B cell (primary cell): ENCODE data around the gene RIMS3. TPM values are rescaled to one million over a fixed set of nuclear protein-coding genes. Genes with fewer than 3 reads are reported as not detected.

Experiments used
- ATAC-seq: fragments of 200-7000 bp; cut with Tn5 transposase; one replicate; pipeline ENCODE4 v1.10.0; 2021; ENCODE audit warnings: low read depth, mild to moderate bottlenecking, moderate number of reproducible peaks, moderate library complexity
- CTCF ChIA-PET: fragments of 350-600 bp; sonication (Branson Sonifier 250); formaldehyde crosslinking; loops from one replicate; lab custom pipeline; 2021; ENCODE audit warnings: antibody characterized with exemption, inconsistent platforms; lab: Charles Lee
- POLR2A ChIA-PET: fragments of 350-600 bp; sonication (Branson Sonifier 250); formaldehyde crosslinking; loops from one replicate; lab custom pipeline; 2021; ENCODE audit warnings: antibody characterized with exemption; lab: Charles Lee
- DNase-seq: peaks from one replicate; pipeline ENCODE4 v3.0.0; 2013
- H2AFZ ChIP-seq: 2 replicates; pipeline ENCODE4 v1.6.1; 2012; ENCODE audit warnings: mild to moderate bottlenecking, low read depth, low read length; ENCODE audit not compliant: insufficient read depth, poor library complexity, severe bottlenecking
- H3K27ac ChIP-seq, 2 donors: 1 replicate in 1 of 2; 2 replicates in 1 of 2; pipeline ENCODE4 v1.5.1; 2012 to 2013; ENCODE audit warnings: low read length in 2 of 2, mild to moderate bottlenecking in 2 of 2, moderate library complexity in 1 of 2
- H3K27me3 ChIP-seq, 4 experiments: fragments of 200-600 bp in 1 of 4; sonication (generic) in 1 of 4; replicated peaks in 1 of 4; 1 replicate in 2 of 4; 2 replicates in 2 of 4; pipeline versions ENCODE4 v1.6.1 to v1.7.0; 2013 to 2016; ENCODE audit warnings: low read length in 3 of 4, mild to moderate bottlenecking in 2 of 4, mixed read lengths in 1 of 4, moderate library complexity in 1 of 4; ENCODE audit not compliant: insufficient read depth in 4 of 4, control insufficient read depth in 3 of 4; ENCODE audit errors: control extremely low read depth in 1 of 4
- H3K36me3 ChIP-seq, 2 experiments: replicated peaks in 1 of 2; 1 replicate in 1 of 2; 2 replicates in 1 of 2; pipeline versions ENCODE4 v1.6.1 to v1.7.1; 2013; ENCODE audit warnings: low read length in 1 of 2; ENCODE audit not compliant: insufficient read depth in 2 of 2, control insufficient read depth in 1 of 2; ENCODE audit errors: control extremely low read depth in 1 of 2, extremely low read depth in 1 of 2
- H3K4me1 ChIP-seq, 2 donors: fragments of 200-600 bp in 1 of 2; sonication (generic) in 1 of 2; 1 replicate in 1 of 2; 2 replicates in 1 of 2; pipeline versions ENCODE4 v1.5.1 to v1.6.1; 2013 to 2017; ENCODE audit warnings: low read length in 2 of 2; ENCODE audit not compliant: control insufficient read depth in 2 of 2, insufficient read depth in 2 of 2
- H3K4me2 ChIP-seq: replicated peaks from 2 replicates; pipeline ENCODE3; 2012; ENCODE audit warnings: mild to moderate bottlenecking, low read depth, low read length; ENCODE audit not compliant: poor library complexity, severe bottlenecking
- H3K4me3 ChIP-seq, 5 experiments: fragments of 200-600 bp in 1 of 5; sonication (generic) in 1 of 5; 1 replicate in 3 of 5; 2 replicates in 2 of 5; pipeline versions ENCODE4 v1.5.1 to v1.7.0; 2011 to 2016; ENCODE audit warnings: low read length in 4 of 5, mild to moderate bottlenecking in 4 of 5, low read depth in 2 of 5, control low read depth in 1 of 5, moderate library complexity in 1 of 5; ENCODE audit not compliant: insufficient read depth in 1 of 5; ENCODE audit errors: control extremely low read depth in 1 of 5, extremely low read depth in 1 of 5
- H3K79me2 ChIP-seq: fragments of 200-600 bp; sonication (generic); one replicate; pipeline ENCODE4 v1.6.0; 2016; ENCODE audit warnings: low read length; ENCODE audit not compliant: control insufficient read depth, insufficient read depth
- H3K9ac ChIP-seq: fragments of 200-600 bp; sonication (generic); 2 replicates; pipeline ENCODE4 v1.6.1; 2017; ENCODE audit warnings: mild to moderate bottlenecking, low read length, moderate library complexity
- H3K9me3 ChIP-seq, 3 donors: one replicate each; pipeline versions ENCODE4 v1.6.1 to v1.7.1; 2013; ENCODE audit warnings: low read length in 2 of 3; ENCODE audit not compliant: control insufficient read depth in 2 of 3, insufficient read depth in 1 of 3; ENCODE audit errors: control extremely low read depth in 1 of 3
- H4K20me1 ChIP-seq: 2 replicates; pipeline ENCODE4 v1.6.0; 2012; ENCODE audit warnings: mild to moderate bottlenecking, low read length; ENCODE audit not compliant: insufficient read depth, control insufficient read depth, poor library complexity, severe bottlenecking
- H3K27ac Mint-ChIP-seq: one replicate; pipeline ENCODE4 v1.8.0; 2021; ENCODE audit warnings: mixed read lengths
- H3K27me3 Mint-ChIP-seq: one replicate; pipeline ENCODE4 v1.8.0; 2021; ENCODE audit warnings: mixed read lengths
- H3K4me1 Mint-ChIP-seq: one replicate; pipeline ENCODE4 v1.8.0; 2021; ENCODE audit warnings: mixed read lengths
- H3K4me3 Mint-ChIP-seq: one replicate; pipeline ENCODE4 v1.8.0; 2021; ENCODE audit warnings: mixed read lengths
- H3K9me3 Mint-ChIP-seq: one replicate; pipeline ENCODE4 v1.8.0; 2022; ENCODE audit warnings: mixed read lengths; ENCODE audit not compliant: insufficient read depth
- EZH2 ChIP-seq: IDR thresholded peaks from 2 replicates; pipeline ENCODE4 v1.6.1; 2012; ENCODE audit warnings: borderline replicate concordance, low read depth, mild to moderate bottlenecking, moderate library complexity, low read length; ENCODE audit not compliant: insufficient read depth, poor library complexity, severe bottlenecking
- WGBS: methylation state at CpG from one replicate; pipeline ENCODE4 v1.1.5; 2013; ENCODE audit warnings: missing lambda C conversion rate; ENCODE audit not compliant: insufficient coverage; 5-methylcytosine and 5-hydroxymethylcytosine counted together
- intact Hi-C: fragments of 100-400 bp; cut with micrococcal nuclease; formaldehyde crosslinking; loops from one replicate; pipeline ENCODE4 v1.10.0; 2022
- polyA plus RNA-seq: library from polyadenylated mRNA; depleted of rRNA; stranded (reverse); fragments of >200 nt; gene quantifications from 2 replicates; pipeline ENCODE4 v1.2.3, GENCODE V29; 2012
- total RNA-seq, 2 donors: library from RNA; stranded (reverse); fragments of 120-200 nt in 1 of 2; gene quantifications; 1 replicate in 1 of 2; 2 replicates in 1 of 2; pipeline versions ENCODE4 v1.2.3 to v1.2.4, GENCODE V29; 2013 to 2022
- TF ChIP-seq, protein P1 (sequence below): fragments of 200-600 bp; IDR thresholded peaks from one replicate; pipeline ENCODE4 v1.8.0; 2022; ENCODE audit warnings: antibody characterized with exemption, mild to moderate bottlenecking

The RIMS3 gene
- total and polyA plus RNA-seq, 2 donors (not counting 1 experiment from before 2014, with no cell fraction given): 1.1 to 5.4 TPM

DNA sequence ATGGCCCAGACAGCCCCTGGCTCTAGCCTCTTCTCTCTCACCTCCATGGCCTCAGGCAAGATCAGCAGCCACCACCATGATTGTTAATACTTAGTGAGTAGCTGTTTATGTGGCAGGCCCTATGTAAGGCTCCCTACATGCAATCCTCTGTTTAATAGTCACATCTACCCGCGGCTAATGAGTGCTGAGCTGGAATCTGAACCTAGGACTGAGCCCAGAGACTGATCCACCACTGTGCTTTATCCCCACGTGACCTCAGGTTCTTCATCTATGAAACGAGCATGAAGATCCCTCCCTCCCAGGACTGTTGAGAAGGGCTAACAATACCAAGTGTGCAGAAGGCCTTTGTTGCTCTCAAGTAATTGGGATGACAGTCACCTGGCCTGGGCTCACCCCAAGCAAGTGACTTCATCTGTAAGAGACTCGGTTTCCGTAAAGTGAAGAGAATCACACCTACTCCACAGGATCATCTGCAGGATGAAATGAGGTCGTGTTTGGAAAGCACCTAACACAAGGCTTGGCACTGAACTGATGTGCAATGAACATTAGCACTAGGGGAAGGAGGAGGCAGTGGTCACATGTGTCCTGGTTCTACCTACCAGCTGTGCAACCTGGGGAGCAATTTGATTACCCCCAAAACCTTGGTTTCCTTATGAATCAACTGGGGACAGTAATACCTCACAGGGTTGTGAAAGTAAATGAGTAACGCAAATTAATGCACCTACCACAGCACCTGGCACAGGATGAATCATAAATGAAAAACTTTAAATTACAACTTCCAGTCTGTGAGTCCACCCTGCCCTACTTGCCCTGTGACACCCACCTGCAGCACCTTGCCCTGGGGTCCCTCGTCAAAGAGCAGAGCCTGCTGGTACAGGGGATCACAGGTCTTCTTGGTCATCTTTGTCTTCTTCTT lies 37.2 kb downstream of the RIMS3 start:
- WGBS: 68% methylated on average over 5 of the region's 9 CpGs
- no peaks in the 10 kb centered on the region for H3K79me2 ChIP-seq
- ATAC-seq: no peak
- no peak overlapping the region for H3K9ac ChIP-seq
- H3K27me3 ChIP-seq: peaks cover 0 to 14% (median 0%) of the 10 kb centered on the region in 4 experiments
- ChIA-PET POLR2A (no interaction called here), CTCF (interaction anchor here (2.0 to 4.2 kb wide), 2 partner anchors 41 to 94 kb away, joined by 5 to 22 read pairs; no protein-coding TSS in a partner anchor)
- no peak overlapping the region for H3K4me2 ChIP-seq
- no peak for TF ChIP-seq EZH2
- TF ChIP-seq, protein P1, sequence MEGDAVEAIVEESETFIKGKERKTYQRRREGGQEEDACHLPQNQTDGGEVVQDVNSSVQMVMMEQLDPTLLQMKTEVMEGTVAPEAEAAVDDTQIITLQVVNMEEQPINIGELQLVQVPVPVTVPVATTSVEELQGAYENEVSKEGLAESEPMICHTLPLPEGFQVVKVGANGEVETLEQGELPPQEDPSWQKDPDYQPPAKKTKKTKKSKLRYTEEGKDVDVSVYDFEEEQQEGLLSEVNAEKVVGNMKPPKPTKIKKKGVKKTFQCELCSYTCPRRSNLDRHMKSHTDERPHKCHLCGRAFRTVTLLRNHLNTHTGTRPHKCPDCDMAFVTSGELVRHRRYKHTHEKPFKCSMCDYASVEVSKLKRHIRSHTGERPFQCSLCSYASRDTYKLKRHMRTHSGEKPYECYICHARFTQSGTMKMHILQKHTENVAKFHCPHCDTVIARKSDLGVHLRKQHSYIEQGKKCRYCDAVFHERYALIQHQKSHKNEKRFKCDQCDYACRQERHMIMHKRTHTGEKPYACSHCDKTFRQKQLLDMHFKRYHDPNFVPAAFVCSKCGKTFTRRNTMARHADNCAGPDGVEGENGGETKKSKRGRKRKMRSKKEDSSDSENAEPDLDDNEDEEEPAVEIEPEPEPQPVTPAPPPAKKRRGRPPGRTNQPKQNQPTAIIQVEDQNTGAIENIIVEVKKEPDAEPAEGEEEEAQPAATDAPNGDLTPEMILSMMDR: no peak
- intact Hi-C loops: no loop called here
- DNase-seq: no peak
- H3K4me3 ChIP-seq: no peak overlapping the region
- H3K27ac Mint-ChIP-seq: no peak overlapping the region
- no peak overlapping the region for H3K4me3 Mint-ChIP-seq
- no peak overlapping the region for H2AFZ ChIP-seq
- H3K9me3 ChIP-seq: no peaks in the 10 kb centered on the region
- H3K27ac ChIP-seq: no peak overlapping the region
- peaks cover 6 to 14% of the 10 kb centered on the region in 2 donors for H3K4me1 ChIP-seq
- H4K20me1 ChIP-seq: no peaks in the 10 kb centered on the region
- peaks cover 2% of the 10 kb centered on the region for H3K27me3 Mint-ChIP-seq
- H3K36me3 ChIP-seq: no peaks in the 10 kb centered on the region
- H3K4me1 Mint-ChIP-seq: peaks cover 14% of the 10 kb centered on the region
- no peaks in the 10 kb centered on the region for H3K9me3 Mint-ChIP-seq

DNA sequence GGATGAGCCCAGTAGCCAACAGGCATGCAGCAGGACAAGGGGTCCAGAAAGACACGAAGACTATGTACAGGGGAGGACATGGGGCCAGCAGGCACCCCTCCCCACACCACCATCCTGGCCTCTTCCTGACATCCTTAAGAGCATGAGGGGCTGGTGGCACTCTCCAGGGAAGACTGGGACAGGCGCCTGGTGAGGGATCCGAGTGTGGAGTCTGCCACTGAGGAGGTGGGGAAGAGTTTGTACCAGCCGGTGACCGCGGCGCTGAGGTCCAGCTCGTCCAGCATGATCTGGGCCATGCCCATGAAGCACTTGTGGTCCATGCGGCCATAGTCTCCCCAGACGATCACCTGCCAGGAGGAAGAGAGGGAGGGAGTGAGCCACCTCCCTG lies 39.1 kb downstream of the RIMS3 start:
- Histone ChIP-seq H4K20me1 (no peaks in the 10 kb centered on the region), H3K27me3 (peaks cover 0 to 17% (median 0%) of the 10 kb centered on the region in 4 experiments), H3K4me2 (no peak overlapping the region), H3K36me3 (no peaks in the 10 kb centered on the region), H3K27ac (no peak overlapping the region), H3K9me3 (no peaks in the 10 kb centered on the region), H3K4me3 (no peak overlapping the region), H2AFZ (no peak overlapping the region), H3K4me1 (peaks cover 6 to 11% of the 10 kb centered on the region in 2 donors), H3K79me2 (no peaks in the 10 kb centered on the region), H3K9ac (no peak overlapping the region)
- no peak overlapping the region for H3K4me3 Mint-ChIP-seq
- H3K27me3 Mint-ChIP-seq: peaks cover 2% of the 10 kb centered on the region
- H3K4me1 Mint-ChIP-seq: peaks cover 12% of the 10 kb centered on the region
- whole genome bisulfite sequencing: 98% methylated on average over 9 of the region's 10 CpGs
- ChIA-PET CTCF (interaction anchor here (0.9 to 2.0 kb wide), 2 partner anchors 13 to 43 kb away, joined by 3 to 5 read pairs; no protein-coding TSS in a partner anchor), POLR2A (no interaction called here)
- intact Hi-C loops: no loop called here
- DNase-seq (no peak), ATAC-seq (no peak)
- no peaks in the 10 kb centered on the region for H3K9me3 Mint-ChIP-seq
- TF ChIP-seq, protein P1: no peak
- TF ChIP-seq EZH2: no peak
- no peak overlapping the region for H3K27ac Mint-ChIP-seq
